NCI-H748 (cell line): ENCODE measurements around the gene IQCH.
"Not testable (repeated sequence)": the region's sequence is repeated elsewhere in the genome, so short reads cannot be mapped to it uniquely, and the experiment has no call there.

Experiments used
- DNase-seq: peaks from one replicate; lab custom pipeline; 2025; ENCODE audit not compliant: unreplicated experiment; lab: John Stamatoyannopoulos, UW

IQCH gene

GRCh38 chr15:67349634-67350033 lies 95.0 kb downstream of the IQCH start:
- no peak for DNase-seq

- DNase-seq, result no peak
Observed at GRCh38 chr15:67350042-67350441, 95.5 kb downstream of the IQCH start.

- DNase-seq, result no peak
Observed at GRCh38 chr15:67358391-67358790, 103.8 kb downstream of the IQCH start.

- DNase-seq, result peak; percentile 53
Observed at GRCh38 chr15:67358812-67359211, 104.2 kb downstream of the IQCH start.

- DNase-seq, result peak; percentile 92
Observed at GRCh38 chr15:67359431-67360079, 105.0 kb downstream of the IQCH start.

GRCh38 chr15:67361100-67361499 lies 106.5 kb downstream of the IQCH start:
- no peak for DNase-seq

GRCh38 chr15:67363712-67364111 lies 109.1 kb downstream of the IQCH start:
- DNase-seq, result not testable (repeated sequence)

- no peak for DNase-seq
Observed at GRCh38 chr15:67365994-67366393, 111.4 kb downstream of the IQCH start.

- DNase-seq, result no peak
Observed at GRCh38 chr15:67366904-67367303, 112.3 kb downstream of the IQCH start.

GRCh38 chr15:67369359-67369998 lies 114.9 kb downstream of the IQCH start:
- no peak for DNase-seq

GRCh38 chr15:67370206-67370954 lies 115.8 kb downstream of the IQCH start:
- DNase-seq, result no peak

GRCh38 chr15:67372543-67372942 lies 118.0 kb downstream of the IQCH start:
- DNase-seq, result no peak

- no peak for DNase-seq
Observed at GRCh38 chr15:67372986-67373675, 118.5 kb downstream of the IQCH start.

GRCh38 chr15:67373971-67374370 lies 119.4 kb downstream of the IQCH start:
- no peak for DNase-seq

- DNase-seq, result no peak
Observed at GRCh38 chr15:67379530-67379929, 124.9 kb downstream of the IQCH start.

- no peak for DNase-seq
Observed at GRCh38 chr15:67380921-67381320, 126.3 kb downstream of the IQCH start.

GRCh38 chr15:67381416-67382045 lies 126.9 kb downstream of the IQCH start:
- DNase-seq, result no peak

- no peak for DNase-seq
Observed at GRCh38 chr15:67382723-67383122, 128.1 kb downstream of the IQCH start.

- DNase-seq, result no peak
Observed at GRCh38 chr15:67383899-67384298, 129.3 kb downstream of the IQCH start.

GRCh38 chr15:67384761-67385160 lies 130.2 kb downstream of the IQCH start:
- DNase-seq, result no peak

- DNase-seq, result no peak
Observed at GRCh38 chr15:67385971-67386370, 131.4 kb downstream of the IQCH start.
